HG02763 (cell line): ENCODE measurements around the gene SEPTIN8.
A peak's percentile ranks its signal among the peaks of the same experiment; 100 is the strongest.

ENCODE experiments used
- ATAC-seq: cut with Tn5 transposase; IDR thresholded peaks from one replicate; pipeline ENCODE4 v1.9.1; 2021; ENCODE audit warnings: mild to moderate bottlenecking, moderate library complexity; ENCODE audit not compliant: unreplicated experiment

Gene SEPTIN8

GRCh38 chr5:132750471-132751230 lies 26.4 kb downstream of the SEPTIN8 start:
- peak; percentile 39 for ATAC-seq

GRCh38 chr5:132749506-132749905 lies 27.5 kb downstream of the SEPTIN8 start:
- ATAC-seq: no peak

GRCh38 chr5:132748522-132749000 lies 28.5 kb downstream of the SEPTIN8 start:
- no peak for ATAC-seq

- ATAC-seq: peak; percentile 8
These were observed 29.2 kb downstream of the SEPTIN8 start for GRCh38 chr5:132747616-132748440.

- peak; percentile 35 for ATAC-seq
These were observed 30.0 kb downstream of the SEPTIN8 start, which contains the start of gene CCNI2 for GRCh38 chr5:132746954-132747615. CCNI2 (plus strand) TSS chr5:132747426; CDS start chr5:132747496, 70 bp downstream.

- ATAC-seq: no peak
These were observed 30.5 kb downstream of the SEPTIN8 start for GRCh38 chr5:132746592-132746953.

GRCh38 chr5:132744659-132745058 lies 32.4 kb downstream of the SEPTIN8 start:
- ATAC-seq: no peak

- ATAC-seq: no peak
These were observed 34.4 kb downstream of the SEPTIN8 start for GRCh38 chr5:132742626-132743025.

- ATAC-seq: no peak
These were observed 34.9 kb downstream of the SEPTIN8 start for GRCh38 chr5:132742158-132742557.

GRCh38 chr5:132739232-132739631 lies 37.8 kb downstream of the SEPTIN8 start:
- ATAC-seq: no peak

GRCh38 chr5:132737982-132738681 lies 38.9 kb downstream of the SEPTIN8 start:
- no peak for ATAC-seq

- ATAC-seq: peak; percentile 83
These were observed 39.9 kb downstream of the SEPTIN8 start, which contains the start of gene KIF3A for GRCh38 chr5:132736853-132737833. KIF3A (minus strand) TSS chr5:132737546; CDS start chr5:132737419, 127 bp downstream.

GRCh38 chr5:132734687-132735086 lies 42.4 kb downstream of the SEPTIN8 start:
- no peak for ATAC-seq

- ATAC-seq: no peak
These were observed 43.4 kb downstream of the SEPTIN8 start for GRCh38 chr5:132733499-132734148.

- ATAC-seq: no peak
These were observed 47.1 kb downstream of the SEPTIN8 start for GRCh38 chr5:132729896-132730295.

GRCh38 chr5:132725745-132726144 lies 51.3 kb downstream of the SEPTIN8 start:
- no peak for ATAC-seq

- ATAC-seq: no peak
These were observed 58.3 kb downstream of the SEPTIN8 start for GRCh38 chr5:132718544-132719312.
